CD1c-positive myeloid dendritic cell (primary cell): Measurements from ENCODE around the gene RAB37.

Source experiments
- DNase-seq: peaks from one replicate; pipeline ENCODE4 v3.0.0-alpha.2; 2016; ENCODE audit errors: extremely low spot score

Gene RAB37

GRCh38 chr17:74760404-74761105, 23.5 kb downstream of the RAB37 start:
- DNase-seq = no peak

GRCh38 chr17:74761419-74761818, 24.4 kb downstream of the RAB37 start:
- DNase-seq = no peak

- DNase-seq = no peak
Observed at GRCh38 chr17:74761931-74762330, 24.9 kb downstream of the RAB37 start.

- no peak for DNase-seq
Observed at GRCh38 chr17:74763565-74764387, 26.7 kb downstream of the RAB37 start.

- no peak for DNase-seq
Observed at GRCh38 chr17:74764751-74765286, 27.8 kb downstream of the RAB37 start.

- DNase-seq = no peak
Observed at GRCh38 chr17:74766413-74766812, 29.4 kb downstream of the RAB37 start.

GRCh38 chr17:74767111-74767516, 30.1 kb downstream of the RAB37 start:
- no peak for DNase-seq

- DNase-seq = no peak
Observed at GRCh38 chr17:74768069-74768762, 31.2 kb downstream of the RAB37 start.

- peak; percentile 7 for DNase-seq
Observed at GRCh38 chr17:74768763-74769114, 31.7 kb downstream of the RAB37 start.

- DNase-seq = no peak
Observed at GRCh38 chr17:74769266-74769855, 32.3 kb downstream of the RAB37 start.

GRCh38 chr17:74769856-74770497, 32.9 kb downstream of the RAB37 start:
- no peak for DNase-seq

- peak; percentile 59 for DNase-seq
Observed at GRCh38 chr17:74770498-74771318, 33.7 kb downstream of the RAB37 start.

- DNase-seq = no peak
Observed at GRCh38 chr17:74771319-74771914, 34.4 kb downstream of the RAB37 start.

GRCh38 chr17:74772053-74772452, 35.0 kb downstream of the RAB37 start:
- no peak for DNase-seq

- DNase-seq = no peak
Observed at GRCh38 chr17:74773414-74773813, 36.4 kb downstream of the RAB37 start.

- DNase-seq = no peak
Observed at GRCh38 chr17:74773871-74774286, 36.8 kb downstream of the RAB37 start.

- peak; percentile 26 for DNase-seq
Observed at GRCh38 chr17:74775409-74776043, 38.5 kb downstream of the RAB37 start.

GRCh38 chr17:74776044-74776962, 39.2 kb downstream of the RAB37 start, which contains the start of gene NAT9:
Gene NAT9, minus strand, starts transcription at chr17:74776345. Its CDS starts 647 bp downstream, at chr17:74775698.
- peak; percentile 100 for DNase-seq
